OCI-LY1 (cell line): ENCODE measurements around the gene ROBO1.

ENCODE experiments used
- H2AFZ ChIP-seq: fragments of 200-600 bp; sonication (generic), shearing (Covaris generic); 2 replicates; pipeline ENCODE4 v1.6.0; 2014; ENCODE audit warnings: antibody characterized with exemption, mild to moderate bottlenecking, low read length
- H3F3A ChIP-seq: fragments of 200-600 bp; sonication (generic), shearing (Covaris generic); 2 replicates; pipeline ENCODE4 v1.6.0; 2014; ENCODE audit warnings: mild to moderate bottlenecking, antibody characterized with exemption, low read length, moderate library complexity; ENCODE audit not compliant: insufficient read depth
- H3K27ac ChIP-seq: fragments of 200-600 bp; sonication (generic); 2 replicates; pipeline ENCODE4 v1.5.1; 2014; ENCODE audit warnings: low read length, mixed run types, mild to moderate bottlenecking, low read depth; ENCODE audit not compliant: poor library complexity, severe bottlenecking
- H3K27me3 ChIP-seq: fragments of 200-600 bp; sonication (generic); 2 replicates; pipeline ENCODE4 v1.6.0; 2014; ENCODE audit warnings: antibody characterized with exemption, mild to moderate bottlenecking, low read length, moderate library complexity; ENCODE audit not compliant: insufficient read depth
- H3K36me3 ChIP-seq: fragments of 200-600 bp; sonication (generic); 2 replicates; pipeline ENCODE4 v1.6.1; 2014; ENCODE audit warnings: mild to moderate bottlenecking, antibody characterized with exemption, low read length, moderate library complexity, mixed read lengths; ENCODE audit not compliant: insufficient read depth
- H3K4me1 ChIP-seq: fragments of 200-600 bp; sonication (generic); 2 replicates; pipeline ENCODE4 v1.5.1; 2014; ENCODE audit warnings: mild to moderate bottlenecking, low read length, moderate library complexity; ENCODE audit not compliant: insufficient read depth, severe bottlenecking
- H3K4me2 ChIP-seq: fragments of 200-600 bp; sonication (generic), shearing (Covaris generic); 2 replicates; pipeline ENCODE4 v1.6.1; 2014; ENCODE audit warnings: low read length
- H3K4me3 ChIP-seq: fragments of 200-600 bp; sonication (generic); 2 replicates; pipeline ENCODE4 v1.5.1; 2014; ENCODE audit warnings: low read length, low read depth, mild to moderate bottlenecking, mixed read lengths; ENCODE audit not compliant: poor library complexity, severe bottlenecking
- H3K79me2 ChIP-seq: fragments of 200-600 bp; shearing (Covaris generic); 2 replicates; pipeline ENCODE4 v1.6.1; 2016; ENCODE audit warnings: mixed run types, low read length, mixed read lengths; ENCODE audit not compliant: insufficient read depth
- H3K9ac ChIP-seq: fragments of 200-600 bp; sonication (generic), shearing (Covaris generic); 2 replicates; pipeline ENCODE4 v1.6.1; 2014; ENCODE audit warnings: mild to moderate bottlenecking, low read length, mixed read lengths
- H3K9me2 ChIP-seq: fragments of 200-600 bp; sonication (generic), shearing (Covaris generic); 2 replicates; pipeline ENCODE4 v1.6.1; 2014; ENCODE audit warnings: low read depth, mild to moderate bottlenecking, low read length, mixed read lengths
- H3K9me3 ChIP-seq: fragments of 200-600 bp; shearing (Covaris generic); 2 replicates; pipeline ENCODE4 v1.6.1; 2014; ENCODE audit warnings: low read length, mixed read lengths
- H4K20me1 ChIP-seq: fragments of 200-600 bp; sonication (generic), shearing (Covaris generic); 2 replicates; pipeline ENCODE4 v1.6.0; 2016; ENCODE audit warnings: mild to moderate bottlenecking, low read length; ENCODE audit not compliant: insufficient read depth
- CTCF ChIP-seq: fragments of 200-600 bp; sonication (generic), shearing (Covaris generic); IDR thresholded peaks from 2 replicates; pipeline ENCODE4 v1.5.1; 2017; ENCODE audit warnings: mild to moderate bottlenecking, antibody characterized with exemption, low read length, moderate library complexity, mixed read lengths
- EZH2 ChIP-seq: fragments of 200-600 bp; sonication (generic), shearing (Covaris generic); IDR thresholded peaks from 2 replicates; pipeline ENCODE4 v1.8.0; 2017; ENCODE audit warnings: borderline replicate concordance, mixed run types, mild to moderate bottlenecking, antibody characterized with exemption, low read length, moderate library complexity, mixed read lengths

ROBO1 gene

GRCh38 chr3:78867409-78868372, 900.1 kb downstream of the ROBO1 start:
- no peak overlapping the region for H3K9ac ChIP-seq
- H3K27ac ChIP-seq: no peak overlapping the region
- H3K9me3 ChIP-seq: no peaks in the 10 kb centered on the region
- H3K36me3 ChIP-seq: no peaks in the 10 kb centered on the region
- no peak overlapping the region for H3K4me3 ChIP-seq
- no peaks in the 10 kb centered on the region for H4K20me1 ChIP-seq
- TF ChIP-seq CTCF (no peak), EZH2 (no peak)
- H3K79me2 ChIP-seq: no peaks in the 10 kb centered on the region
- H3K9me2 ChIP-seq: no peaks in the 10 kb centered on the region
- H3K4me1 ChIP-seq: no peaks in the 10 kb centered on the region
- no peak overlapping the region for H2AFZ ChIP-seq
- no peaks in the 10 kb centered on the region for H3K27me3 ChIP-seq
- no peak overlapping the region for H3K4me2 ChIP-seq
- H3F3A ChIP-seq: no peaks in the 10 kb centered on the region

- TF ChIP-seq CTCF (no peak), EZH2 (no peak)
- Histone ChIP-seq H3K4me3 (no peak overlapping the region), H3K9ac (no peak overlapping the region), H3K9me2 (no peaks in the 10 kb centered on the region), H3F3A (no peaks in the 10 kb centered on the region), H3K9me3 (no peaks in the 10 kb centered on the region), H3K4me1 (no peaks in the 10 kb centered on the region), H3K27me3 (no peaks in the 10 kb centered on the region), H4K20me1 (no peaks in the 10 kb centered on the region), H3K27ac (no peak overlapping the region), H3K36me3 (no peaks in the 10 kb centered on the region), H3K4me2 (no peak overlapping the region), H2AFZ (no peak overlapping the region), H3K79me2 (no peaks in the 10 kb centered on the region)
These were observed 904.2 kb downstream of the ROBO1 start for GRCh38 chr3:78863306-78864203.

GRCh38 chr3:78861156-78861555, 906.6 kb downstream of the ROBO1 start:
- no peak overlapping the region for H3K27ac ChIP-seq
- H4K20me1 ChIP-seq: no peaks in the 10 kb centered on the region
- no peaks in the 10 kb centered on the region for H3K79me2 ChIP-seq
- H3K4me3 ChIP-seq: no peak overlapping the region
- no peaks in the 10 kb centered on the region for H3K4me1 ChIP-seq
- H3K9ac ChIP-seq: no peak overlapping the region
- H3K9me3 ChIP-seq: no peaks in the 10 kb centered on the region
- H3F3A ChIP-seq: no peaks in the 10 kb centered on the region
- no peak overlapping the region for H2AFZ ChIP-seq
- H3K4me2 ChIP-seq: no peak overlapping the region
- no peaks in the 10 kb centered on the region for H3K27me3 ChIP-seq
- H3K36me3 ChIP-seq: no peaks in the 10 kb centered on the region
- TF ChIP-seq EZH2: no peak
- no peak for TF ChIP-seq CTCF
- no peaks in the 10 kb centered on the region for H3K9me2 ChIP-seq
